ENCODE results near the gene ADCY2. TPM values are rescaled to one million over a fixed set of nuclear protein-coding genes. Genes with fewer than 3 reads are reported as not detected.

The ADCY2 gene
- total RNA-seq, 1 donor from 2014 or later: 4.6 TPM

DNA sequence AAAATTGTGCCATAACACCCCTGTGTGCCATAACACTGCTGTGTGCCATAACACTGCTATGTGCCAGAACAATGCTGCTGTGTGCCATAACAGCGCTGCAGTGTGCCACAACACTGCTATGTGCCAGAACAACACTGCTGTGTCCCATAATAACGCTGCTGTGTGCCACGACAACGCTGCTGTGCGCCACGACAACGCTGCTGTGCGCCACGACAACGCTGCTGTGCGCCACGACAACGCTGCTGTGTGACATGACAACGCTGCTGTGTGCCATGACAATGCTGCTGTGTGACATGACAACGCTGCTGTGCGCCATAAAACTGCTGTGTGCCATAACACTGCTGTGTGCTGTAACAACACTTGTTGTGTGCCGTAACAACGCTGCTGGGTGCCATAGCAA, 429.1 kb downstream of the ADCY2 start:
- no peak for DNase-seq (ENCODE audit: low spot score)

DNA sequence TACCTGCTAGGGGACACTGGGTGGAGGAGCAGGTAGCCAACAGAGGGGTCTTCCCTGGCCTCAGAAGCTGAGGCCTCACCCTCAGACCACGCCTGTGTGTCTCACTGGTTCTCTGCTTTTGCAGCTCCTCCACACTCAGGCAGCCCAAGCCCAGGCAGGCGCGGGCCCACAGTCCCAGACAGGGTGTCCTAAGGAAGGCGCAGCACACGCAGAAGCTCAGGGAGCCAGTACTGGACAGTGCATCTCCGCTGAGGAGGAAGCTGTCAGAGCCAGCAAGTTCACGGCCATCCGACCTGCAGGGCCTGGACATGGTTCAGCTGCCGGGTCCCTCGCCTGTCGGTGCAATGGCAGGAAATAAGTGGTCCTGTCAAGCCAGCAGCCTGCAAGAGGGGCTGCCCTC, 429.7 kb downstream of the ADCY2 start:
- no peak for DNase-seq (ENCODE audit: low spot score)

DNA sequence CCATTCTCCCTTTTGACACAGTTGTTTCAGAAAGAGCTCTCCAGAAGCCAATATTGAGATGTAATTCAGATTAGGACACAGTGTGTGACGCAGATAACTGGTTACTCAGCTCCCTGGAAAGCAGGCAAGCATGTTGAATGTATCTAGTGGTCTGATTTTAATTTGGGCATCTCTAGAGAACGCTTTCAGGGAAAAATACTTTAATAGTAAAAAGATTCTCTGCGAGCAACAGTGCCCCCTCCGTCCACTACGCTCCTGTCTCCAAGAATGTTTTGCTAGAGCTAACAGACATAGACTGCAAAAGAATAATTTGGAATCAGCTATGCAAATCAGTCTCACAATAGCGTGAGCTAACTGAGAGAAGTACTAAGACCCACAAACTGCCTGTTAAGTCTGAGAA, 431.7 kb downstream of the ADCY2 start:
- no peak for DNase-seq (ENCODE audit: low spot score)

DNA sequence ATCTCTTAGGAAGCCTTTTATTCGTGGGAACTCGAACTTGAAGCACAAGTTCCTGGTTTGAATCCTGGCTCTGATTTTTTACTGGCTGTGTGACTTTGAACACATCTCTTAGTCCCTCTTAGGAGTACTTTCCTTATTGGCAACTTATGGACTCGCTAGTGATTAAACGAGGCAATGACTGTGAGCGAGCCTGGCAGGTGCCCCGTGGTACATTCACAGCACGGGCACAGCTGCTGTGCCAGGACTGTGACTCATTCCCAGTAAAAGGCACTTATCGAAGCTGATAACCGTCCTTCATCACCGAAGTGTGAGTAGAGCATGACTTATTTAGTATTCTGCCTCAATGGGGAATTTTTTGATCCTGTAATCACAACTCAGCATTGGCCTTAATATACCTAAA, 432.3 kb downstream of the ADCY2 start:
- DNase-seq (ENCODE audit: low spot score): no peak

DNA sequence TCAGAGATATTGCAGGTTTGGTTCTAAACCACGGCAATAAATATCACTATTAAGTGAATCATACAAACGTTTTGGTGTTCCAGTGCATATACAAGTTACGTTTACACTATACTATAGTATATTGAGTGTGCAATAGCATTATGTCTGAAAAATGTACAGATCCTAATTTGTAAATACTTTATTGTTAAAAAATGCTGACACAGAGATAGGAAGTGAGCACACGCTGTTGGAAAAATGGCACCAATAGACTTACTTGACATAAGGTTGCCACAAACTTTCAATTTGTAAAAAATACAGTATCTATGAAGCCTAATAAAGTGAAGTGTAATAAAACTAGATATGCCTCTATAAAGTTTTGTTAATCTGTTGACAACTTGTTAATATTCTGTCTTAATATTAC, 439.0 kb downstream of the ADCY2 start:
- DNase-seq (ENCODE audit: low spot score): no peak

DNA sequence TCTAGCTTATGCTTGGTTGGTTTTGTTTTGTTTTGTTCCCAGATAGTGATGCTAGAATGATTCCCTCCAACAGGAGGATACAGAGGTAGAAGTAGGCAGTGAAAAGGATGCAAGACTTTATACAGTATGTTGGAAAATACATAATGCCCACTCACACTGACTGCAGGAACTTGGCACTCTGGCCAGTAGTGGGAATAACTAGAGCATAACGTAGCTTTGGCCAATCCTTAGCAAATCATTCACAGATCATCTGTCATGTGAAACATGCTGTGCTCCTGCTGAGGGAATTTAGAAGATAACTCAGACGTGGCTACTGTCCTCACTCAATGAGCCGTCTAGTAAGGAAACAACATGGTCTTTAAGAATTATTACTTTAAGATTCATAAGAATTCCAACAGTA, 441.5 kb downstream of the ADCY2 start:
- peak; percentile 8 for DNase-seq (ENCODE audit: low spot score)

DNA sequence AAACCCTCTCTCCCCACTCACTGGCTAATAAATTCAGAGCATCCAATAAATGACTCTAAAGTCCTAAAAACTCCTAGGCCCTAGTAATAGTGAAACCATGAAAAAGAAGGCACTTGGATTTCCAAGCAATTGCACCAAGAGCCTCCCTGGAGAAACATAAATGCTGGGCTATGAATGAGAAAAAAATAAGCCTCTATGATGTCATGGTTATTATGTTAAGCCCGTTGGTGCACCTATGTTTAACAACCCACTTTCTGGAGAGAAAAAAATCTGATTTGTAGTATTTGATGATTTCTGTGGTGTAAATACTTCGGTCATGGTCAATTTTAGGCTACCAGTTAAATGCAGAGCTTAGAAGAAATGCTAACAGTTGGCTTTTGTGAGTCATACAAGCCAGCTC, 446.6 kb downstream of the ADCY2 start:
- DNase-seq (ENCODE audit: low spot score): no peak

DNA sequence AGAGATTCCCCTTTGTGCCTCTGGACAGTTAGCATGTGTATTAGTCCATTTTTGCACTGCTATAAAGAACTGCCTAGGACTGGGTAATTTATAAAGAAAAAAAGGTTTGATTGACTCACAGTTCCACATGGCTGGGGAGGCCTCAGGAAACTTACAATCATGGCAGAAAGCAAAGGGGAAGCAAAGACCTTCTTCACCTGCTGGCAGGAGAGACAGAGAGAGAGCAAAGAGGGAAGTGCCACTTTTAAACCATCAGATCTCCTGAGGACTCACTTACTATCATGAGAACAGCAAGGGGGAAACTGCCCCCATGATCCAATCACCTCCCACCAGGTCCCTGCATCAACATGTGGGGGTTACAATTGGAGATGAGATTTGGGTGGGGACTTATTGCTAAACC, 449.0 kb downstream of the ADCY2 start:
- no peak for DNase-seq (ENCODE audit: low spot score)

DNA sequence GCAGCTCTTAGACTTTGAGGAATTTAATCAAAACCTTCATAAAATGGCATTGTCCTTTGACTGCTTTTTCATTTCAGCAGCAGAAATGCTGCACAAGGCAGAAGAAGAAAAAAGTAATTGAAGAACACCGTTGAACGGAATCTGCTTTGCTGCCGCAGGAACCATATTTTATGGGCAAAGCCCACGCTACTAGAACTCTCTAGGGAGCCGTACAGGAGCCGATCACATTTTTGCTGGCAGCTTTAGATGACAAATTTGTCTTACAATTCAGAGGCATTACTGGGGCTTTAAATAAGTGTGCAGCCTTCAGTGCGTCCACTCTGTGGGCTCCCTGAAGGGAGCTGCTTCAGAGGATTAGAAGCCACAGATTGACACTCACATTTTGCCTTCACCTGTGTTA, 449.6 kb downstream of the ADCY2 start:
- no peak for DNase-seq (ENCODE audit: low spot score)

DNA sequence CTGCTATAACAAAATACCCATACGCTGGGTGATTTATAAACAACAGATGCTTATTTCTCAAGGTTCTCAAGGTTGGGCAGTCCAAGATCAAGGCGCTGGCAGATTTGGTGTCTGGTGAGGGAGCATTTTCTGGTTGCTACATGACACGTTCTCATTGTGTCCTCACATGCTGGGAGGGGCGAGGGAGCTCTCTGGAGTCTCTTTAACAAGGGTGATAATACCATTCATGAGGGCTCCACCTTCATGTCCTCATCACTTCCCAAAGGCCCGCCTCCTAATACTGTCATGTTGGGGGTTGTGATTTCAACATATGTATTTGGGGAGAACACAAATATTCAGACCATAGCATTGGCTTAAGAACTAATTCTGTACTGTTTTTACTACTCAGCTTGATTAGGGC, 450.4 kb downstream of the ADCY2 start:
- no peak for DNase-seq (ENCODE audit: low spot score)

DNA sequence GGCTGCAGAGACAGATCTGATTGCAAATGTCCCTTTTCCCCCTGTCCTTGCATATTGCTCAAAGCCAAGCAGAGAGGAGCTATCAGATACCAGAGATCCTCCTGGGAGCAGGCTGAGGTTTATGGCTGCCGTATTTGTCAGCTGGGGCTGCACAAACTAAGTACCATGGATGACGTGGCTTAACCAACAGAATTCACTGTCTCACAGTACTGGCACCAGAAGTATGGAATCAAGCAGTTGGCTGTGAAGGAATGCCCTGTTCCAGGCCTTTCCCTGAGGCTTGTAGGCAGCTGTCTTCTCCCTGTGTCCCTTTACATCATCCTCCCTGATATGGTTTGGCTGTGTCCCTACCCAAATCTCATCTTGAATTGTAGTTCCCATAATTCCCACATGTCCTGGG, 452.4 kb downstream of the ADCY2 start:
- no peak for DNase-seq (ENCODE audit: low spot score)

DNA sequence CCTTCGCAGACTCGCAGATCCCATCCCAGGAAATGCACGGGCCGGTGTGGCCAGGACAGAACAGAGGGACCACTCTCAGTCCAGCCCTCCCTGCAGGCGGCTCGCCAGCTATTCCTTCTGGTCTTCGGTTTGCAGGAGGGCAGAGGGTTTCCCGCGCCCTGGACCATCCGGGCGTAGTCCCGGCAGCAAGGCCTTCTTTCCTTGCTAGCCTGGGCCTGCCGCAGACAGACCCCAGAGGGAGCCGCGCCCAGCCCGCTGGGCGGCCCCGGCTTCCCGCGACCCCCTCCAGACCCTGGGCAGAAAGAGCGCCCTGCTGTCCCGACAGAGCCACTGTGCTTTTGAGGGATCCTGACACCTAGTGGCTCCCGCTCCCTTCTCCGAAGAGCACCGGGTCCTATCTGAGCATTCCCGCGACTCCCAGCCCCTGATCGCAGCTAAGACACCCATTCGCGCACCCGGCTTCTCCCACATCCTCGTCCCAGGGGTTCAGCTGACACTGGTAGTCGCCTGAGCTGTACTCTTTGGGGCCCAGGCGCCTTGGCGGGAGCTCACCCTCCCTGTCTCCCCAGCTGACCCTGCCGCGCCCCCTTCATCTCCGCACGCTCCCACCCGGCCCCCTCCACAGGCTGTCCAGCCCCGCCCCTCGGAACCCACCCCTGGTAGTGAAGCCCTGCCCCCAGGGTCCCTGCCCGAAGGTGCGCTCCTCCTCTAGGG, 453.9 kb downstream of the ADCY2 start:
- no peak for DNase-seq (ENCODE audit: low spot score)

DNA sequence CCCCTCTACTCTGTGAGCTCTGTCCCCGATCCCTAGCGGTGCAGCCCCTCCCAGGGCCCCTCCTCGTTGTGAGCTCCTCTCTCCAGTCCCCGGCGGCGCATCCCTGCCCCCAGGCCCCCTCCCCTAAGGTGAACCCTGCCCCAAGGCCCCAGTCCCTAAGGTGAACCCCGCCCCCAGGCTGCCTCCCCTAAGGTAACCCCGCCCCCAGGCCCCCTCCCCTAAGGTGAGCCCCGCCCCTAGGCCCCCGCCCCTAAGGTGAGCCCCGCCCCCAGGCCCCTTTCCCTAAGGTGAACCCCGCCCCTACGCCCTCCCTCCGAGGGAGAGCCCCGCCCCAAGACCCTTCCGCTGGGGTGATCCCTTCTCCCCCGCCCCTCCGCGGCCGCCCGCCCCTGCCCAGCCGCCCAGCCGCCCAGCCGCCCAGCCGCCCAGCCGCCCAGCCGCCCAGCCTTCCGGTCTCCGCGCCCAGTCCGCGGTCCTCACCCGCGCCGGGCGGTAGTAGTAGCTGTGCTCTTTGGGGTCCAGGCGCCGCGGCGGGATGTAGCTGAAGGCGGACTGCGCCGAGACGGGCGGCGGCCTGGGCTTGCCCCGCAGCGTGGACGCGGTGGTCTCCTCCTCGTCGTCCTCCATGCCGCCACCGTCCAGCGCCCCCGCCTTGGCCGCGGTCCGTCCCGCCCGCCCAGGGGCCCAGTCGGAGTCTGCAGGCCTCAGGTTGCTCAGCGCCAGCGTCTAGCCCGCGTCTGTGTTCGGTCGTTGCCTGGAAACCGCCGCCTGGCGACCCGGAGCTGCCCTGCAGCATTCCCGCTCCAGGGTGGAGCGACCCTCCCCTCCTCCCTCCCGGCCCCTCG, 454.7 kb downstream of the ADCY2 start, which contains the start of gene CFAP90:
Gene CFAP90 (minus strand): TSS at position 739 of the 845 bp plus-strand sequence. CDS start 112 bp downstream, at position 627.
- peak; percentile 61 for DNase-seq (ENCODE audit: low spot score)

DNA sequence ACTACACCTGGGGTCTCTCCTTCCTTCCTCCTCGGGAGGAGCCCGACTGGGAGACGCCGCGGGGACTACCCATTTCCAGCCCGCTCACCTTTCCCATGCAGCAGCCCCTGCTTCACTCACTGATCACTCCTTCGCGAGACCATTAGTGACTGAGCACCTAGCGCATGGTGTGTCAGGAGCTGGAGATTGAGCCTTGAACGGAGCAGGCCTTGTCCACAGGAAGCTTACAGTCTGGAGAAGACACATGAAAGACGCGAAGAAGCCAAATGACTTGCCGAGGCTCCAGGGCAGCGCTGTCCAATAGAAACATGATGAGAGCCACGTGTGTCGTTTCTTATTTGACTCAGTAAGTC, 455.3 kb downstream of the ADCY2 start:
- no peak for DNase-seq (ENCODE audit: low spot score)

DNA sequence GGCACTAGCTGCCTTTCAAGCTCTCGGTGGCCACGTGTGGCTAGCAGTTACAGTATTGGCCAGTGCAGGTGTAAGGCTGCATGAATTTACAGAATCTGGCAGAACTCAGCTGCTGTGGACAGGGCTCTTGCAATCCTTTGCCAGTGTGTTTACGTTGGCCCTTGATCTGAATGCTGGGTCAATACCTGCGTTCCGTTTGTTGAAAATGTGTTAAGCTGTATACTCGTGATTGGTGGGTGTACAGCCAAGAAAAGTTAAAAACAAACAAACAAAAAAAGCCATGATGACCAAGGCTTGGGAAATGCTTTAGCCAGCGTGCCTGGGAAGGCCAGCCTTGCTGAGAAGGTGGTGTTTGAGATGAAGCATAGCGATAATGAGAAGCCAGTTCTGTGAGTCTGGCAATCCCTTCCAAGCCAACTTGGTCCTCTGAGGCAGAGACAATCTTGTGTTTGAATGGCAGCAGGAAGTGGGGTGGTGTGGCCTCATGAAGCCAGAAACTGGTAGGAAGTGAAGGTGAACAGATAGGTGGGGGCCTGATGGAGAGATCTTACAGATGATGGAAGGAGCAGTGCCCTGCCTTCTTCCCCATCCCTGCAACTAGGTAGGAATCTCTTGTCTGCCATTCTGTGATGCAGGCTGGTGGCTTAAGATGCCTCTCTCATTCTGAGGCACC, 455.8 kb downstream of the ADCY2 start:
- no peak for DNase-seq (ENCODE audit: low spot score)

DNA sequence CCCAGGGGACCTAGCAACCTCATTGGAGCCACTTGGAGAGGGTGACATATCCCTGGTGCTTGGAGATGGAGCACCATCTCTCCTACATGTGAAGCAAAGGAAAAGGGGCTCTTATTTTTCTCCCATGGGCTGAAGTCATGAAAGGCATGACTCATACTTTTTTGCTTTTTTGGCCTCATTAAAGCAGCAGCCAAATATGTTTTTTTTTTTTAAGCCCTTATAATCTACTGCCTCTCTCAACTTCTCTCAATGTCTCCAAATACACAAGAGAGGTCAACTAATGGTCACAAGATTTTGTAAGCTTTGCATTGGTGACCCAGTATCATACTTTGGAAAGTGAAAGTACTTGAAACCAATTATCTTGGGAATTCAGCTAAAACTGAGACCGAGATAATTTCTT, 456.6 kb downstream of the ADCY2 start:
- DNase-seq (ENCODE audit: low spot score): no peak

DNA sequence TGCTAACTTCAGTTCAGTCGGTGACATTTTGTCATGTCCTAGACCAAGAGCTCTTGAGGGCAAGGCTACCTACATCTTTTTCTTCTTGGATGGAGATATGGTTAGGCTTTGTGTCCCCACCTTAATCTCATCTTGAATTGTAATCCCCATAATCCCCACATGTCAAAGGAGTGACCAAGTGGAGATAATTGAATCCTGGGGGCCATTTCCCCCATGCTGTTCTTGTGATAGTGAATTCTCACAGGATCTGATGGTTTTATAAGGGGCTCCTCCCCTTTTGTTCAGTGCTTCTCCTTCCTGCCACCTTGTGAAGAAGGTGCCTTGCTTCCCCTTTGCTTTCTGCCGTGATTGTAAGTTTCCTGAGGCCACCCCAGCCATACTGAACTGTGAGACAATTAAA, 457.1 kb downstream of the ADCY2 start:
- no peak for DNase-seq (ENCODE audit: low spot score)

DNA sequence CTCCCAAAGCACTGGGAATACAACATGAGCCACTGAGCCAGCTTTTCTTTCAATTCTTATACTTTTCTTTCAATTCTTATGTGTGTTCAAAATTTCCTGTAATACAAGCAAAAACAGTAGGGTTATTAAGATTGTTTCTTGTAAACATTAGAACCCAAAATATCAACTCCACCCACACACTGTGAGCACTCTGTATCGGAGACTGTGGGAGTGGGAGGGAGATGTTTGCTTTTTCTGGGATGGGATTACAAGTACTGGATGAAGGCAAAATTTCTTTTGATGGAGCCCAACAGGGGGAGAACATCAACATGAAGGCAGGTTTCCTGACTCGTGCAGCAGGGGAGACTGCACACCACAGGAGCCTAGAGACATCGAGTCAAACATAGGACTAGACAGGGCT, 459.7 kb downstream of the ADCY2 start:
- DNase-seq (ENCODE audit: low spot score): no peak

DNA sequence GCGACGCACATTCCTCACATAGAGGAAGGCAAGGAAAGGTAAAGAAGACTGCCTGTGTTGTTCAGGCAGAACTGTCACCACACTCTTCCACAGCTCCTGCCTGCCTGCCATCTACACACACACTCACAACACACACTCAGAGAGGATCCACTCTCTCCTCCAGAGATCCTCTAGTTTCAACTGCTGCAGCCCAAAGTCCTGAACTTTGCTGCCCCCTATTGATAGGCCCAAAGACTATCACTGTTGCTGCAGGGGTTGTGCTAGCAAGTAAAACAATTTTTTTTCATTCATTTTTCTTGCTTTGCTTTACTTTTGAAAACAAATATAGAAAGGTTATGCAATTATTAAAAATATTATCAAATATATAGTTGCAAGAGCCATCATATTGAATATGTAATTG, 460.9 kb downstream of the ADCY2 start:
- peak; percentile 28 for DNase-seq (ENCODE audit: low spot score)

DNA sequence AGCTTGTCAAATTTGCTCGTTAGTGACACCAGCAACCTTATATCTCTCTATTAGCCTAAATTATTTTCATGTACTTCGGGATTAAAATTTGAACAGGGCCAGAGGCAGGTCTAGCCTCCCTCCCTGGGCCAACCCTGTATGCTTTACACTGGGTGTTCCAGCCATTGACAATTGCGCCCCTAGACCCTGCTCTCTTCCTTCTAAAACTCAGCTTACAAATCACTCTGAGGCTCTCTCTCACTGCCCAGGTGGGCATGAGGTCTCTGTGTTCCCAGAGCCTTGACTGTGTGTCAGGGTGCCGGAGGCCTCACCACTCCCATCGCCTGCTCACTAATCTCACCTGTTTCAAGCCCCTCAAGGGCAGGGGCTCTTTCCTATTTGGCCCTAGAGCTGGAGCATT, 461.4 kb downstream of the ADCY2 start:
- no peak for DNase-seq (ENCODE audit: low spot score)

DNA sequence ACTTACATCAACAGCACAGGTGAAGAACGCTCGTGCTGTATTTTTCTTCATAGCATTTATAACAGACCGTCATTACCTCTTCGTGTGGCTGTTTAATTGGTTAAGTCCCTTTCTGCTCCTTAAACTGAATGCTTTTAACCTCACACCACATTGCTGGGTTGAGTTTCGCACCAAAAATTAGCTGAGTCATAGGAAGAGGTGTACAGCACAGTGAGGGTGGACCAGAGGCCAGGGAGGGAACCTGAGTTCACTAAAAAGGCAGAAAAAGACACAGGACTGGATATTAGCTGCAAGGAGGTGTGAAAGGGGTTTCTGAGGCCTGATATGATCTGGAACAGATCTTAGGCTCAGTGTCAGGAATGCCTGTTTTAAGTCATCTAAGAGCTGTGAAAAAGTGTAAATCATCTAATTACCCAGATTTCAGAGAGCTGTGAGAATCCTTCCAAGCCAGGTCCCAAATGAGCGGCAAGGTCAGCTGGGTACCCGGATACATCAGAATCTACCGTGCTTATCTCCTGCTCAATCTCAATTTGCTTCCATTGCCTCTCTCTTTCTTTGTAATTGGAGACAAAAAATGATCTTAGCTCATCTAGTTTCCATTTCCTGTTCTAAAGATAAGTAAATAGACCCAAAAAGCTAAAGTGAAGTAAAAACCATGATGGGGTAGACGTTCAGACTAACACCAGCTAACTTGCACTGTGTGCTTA, 462.1 kb downstream of the ADCY2 start:
- no peak for DNase-seq (ENCODE audit: low spot score)

DNA sequence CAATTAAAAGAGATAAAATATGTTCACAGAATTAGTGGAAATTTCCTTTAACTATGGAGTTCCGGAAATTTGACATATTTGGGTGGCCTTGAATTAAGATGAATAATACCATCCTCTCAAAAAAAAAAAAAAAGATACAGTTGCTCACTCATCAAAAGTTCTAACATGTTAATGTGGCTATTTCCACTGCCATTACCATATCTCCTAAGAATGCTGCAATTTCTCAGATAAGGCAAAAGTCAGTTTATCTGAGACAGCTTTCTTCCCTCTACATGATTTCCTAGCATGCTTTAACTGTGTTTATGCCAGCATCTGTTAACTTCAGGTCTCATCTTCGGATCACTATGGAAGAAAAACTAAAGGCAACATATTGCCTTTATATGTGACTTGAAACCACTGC, 470.3 kb downstream of the ADCY2 start:
- DNase-seq (ENCODE audit: low spot score): no peak

All from umbilical cord (tissue), 2 donors.